Middle frontal gyrus (tissue), 1 donor: Measurements from ENCODE around the gene ASTN2.

Source experiments
- DNase-seq: peaks from one replicate; pipeline ENCODE4 v3.0.0-alpha.2; 2015; ENCODE audit warnings: low spot score; ENCODE audit errors: extremely low spot score

The ASTN2 gene

DNA sequence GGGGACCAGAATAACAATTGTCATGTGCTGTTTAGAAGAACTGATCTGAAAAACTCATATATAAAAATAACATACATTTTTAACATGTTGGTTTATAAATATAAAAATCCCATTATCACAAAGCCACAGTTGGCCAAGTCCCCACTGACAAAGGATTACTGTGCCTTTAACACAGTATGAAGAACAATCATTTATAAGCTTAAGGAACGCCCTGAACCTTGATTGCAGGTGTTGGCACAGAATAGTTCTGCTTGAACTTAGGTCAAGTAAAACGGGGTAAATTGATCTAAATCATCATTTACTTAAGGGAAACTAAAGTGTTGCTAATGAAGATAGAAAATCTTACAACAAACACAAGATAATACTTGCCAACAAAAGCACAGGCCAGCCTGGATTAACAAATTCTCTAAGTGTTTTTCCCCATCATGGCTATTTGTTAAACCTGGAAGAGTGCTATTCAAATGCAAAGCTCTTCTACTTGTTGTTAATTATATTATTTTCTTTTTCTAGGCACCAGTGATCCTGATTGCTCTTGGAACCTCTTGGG lies 46.1 kb downstream of the ASTN2 start:
- DNase-seq, result no peak

GRCh38 chr9:117365438-117365837 lies 49.4 kb downstream of the ASTN2 start:
- no peak for DNase-seq

GRCh38 chr9:117363006-117363405 lies 51.9 kb downstream of the ASTN2 start:
- no peak for DNase-seq

GRCh38 chr9:117359910-117360309 lies 54.9 kb downstream of the ASTN2 start:
- no peak for DNase-seq

GRCh38 chr9:117355542-117355941 lies 59.3 kb downstream of the ASTN2 start:
- no peak for DNase-seq

DNA sequence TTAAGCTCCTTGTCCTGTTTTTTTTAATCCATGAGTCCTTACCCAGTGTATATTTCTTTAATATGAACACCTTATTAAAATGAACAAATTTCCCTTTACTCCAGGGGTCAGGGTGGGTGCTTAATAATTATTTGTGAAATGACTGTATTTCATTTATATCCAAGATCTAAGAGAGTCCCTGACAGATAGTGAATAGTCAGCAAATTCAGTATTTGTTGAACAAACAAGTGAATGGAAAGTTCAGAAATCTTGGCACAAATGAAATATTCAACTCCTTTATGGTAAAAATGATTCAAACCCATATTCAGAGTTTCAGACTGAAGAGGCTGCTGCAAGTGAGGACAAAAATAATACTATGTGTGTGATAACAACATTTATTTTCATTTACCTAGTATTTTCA lies 59.9 kb downstream of the ASTN2 start:
- no peak for DNase-seq

DNA sequence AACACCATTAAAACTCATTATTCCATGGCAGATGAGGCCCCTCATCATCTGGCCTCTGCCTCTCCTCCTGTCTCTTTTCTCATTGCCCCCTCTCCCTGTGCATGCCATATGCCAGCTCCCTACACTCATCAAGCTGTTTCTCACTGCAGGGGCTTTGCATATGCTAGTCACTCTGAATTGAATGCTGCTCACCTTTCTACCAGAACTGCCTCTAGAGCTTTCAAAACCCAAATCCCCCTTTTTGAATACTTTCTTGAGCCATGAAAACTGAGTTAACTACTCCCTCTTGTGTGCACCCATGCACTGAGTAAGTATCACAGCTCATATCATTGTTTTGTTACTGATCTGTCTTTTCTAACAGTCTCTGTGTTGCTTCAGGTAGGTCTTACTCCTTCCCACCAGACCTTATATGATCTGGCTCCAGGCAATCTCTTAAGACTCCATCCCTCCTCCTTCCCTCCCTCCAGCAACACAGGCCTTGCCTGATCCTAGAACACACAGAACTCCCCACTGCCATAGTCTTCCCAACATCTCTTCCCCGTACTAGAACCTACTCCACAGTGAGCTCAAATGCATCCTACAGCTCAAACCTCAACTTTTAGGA lies 60.5 kb downstream of the ASTN2 start:
- DNase-seq, result no peak

- DNase-seq, result no peak
Measured at GRCh38 chr9:117344892-117345660, 69.8 kb downstream of the ASTN2 start.

- DNase-seq, result no peak
Measured at GRCh38 chr9:117343427-117343826, 71.4 kb downstream of the ASTN2 start.

GRCh38 chr9:117341151-117341550 lies 73.7 kb downstream of the ASTN2 start:
- DNase-seq, result no peak

DNA sequence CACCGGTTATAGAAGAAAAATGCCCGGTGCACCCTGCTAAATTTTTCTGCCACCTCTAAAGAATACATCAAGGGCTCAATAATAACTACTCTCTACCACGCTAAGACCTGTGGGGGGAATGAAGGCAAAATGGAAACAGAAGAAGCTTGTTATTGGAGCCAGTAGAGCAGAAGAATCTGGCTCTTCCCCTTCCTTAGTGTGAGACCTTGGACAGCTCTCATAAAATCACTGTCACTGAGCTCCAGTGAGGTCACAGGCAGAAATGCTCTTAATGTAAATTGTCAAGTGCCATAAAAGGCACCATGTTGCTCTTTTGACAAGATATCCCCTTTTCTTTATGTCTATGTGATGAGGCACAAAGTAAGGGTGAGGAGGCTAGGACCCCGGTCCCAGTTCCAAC lies 74.4 kb downstream of the ASTN2 start:
- DNase-seq, result no peak

DNA sequence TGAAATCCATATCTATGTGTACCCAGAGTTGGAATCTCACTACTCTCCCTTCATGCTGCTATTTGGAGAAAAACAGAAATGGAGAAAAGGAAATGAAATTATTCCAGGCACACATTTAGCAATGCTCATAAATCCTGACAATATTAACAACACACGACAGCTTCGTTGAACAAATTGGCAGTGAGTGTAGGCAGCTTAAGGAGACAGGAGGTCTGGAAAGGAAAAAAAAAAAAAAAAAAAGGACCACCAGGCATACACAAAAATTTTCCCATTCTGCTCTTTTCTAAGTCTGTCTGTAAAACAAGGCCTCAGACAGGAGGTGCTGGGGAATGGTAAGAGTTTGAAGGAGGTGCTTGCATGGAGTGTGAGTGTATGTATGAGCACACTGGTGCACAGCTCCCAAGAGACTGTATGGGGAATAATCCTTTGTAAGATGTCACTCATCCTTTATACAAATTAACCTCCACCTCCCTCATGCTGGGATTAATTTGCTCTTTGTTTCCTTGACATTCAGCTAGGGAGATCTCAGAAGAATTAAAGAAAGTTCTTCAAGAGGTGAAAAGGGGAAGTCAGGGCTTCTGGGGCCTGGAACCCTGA lies 78.9 kb downstream of the ASTN2 start:
- DNase-seq, result no peak

DNA sequence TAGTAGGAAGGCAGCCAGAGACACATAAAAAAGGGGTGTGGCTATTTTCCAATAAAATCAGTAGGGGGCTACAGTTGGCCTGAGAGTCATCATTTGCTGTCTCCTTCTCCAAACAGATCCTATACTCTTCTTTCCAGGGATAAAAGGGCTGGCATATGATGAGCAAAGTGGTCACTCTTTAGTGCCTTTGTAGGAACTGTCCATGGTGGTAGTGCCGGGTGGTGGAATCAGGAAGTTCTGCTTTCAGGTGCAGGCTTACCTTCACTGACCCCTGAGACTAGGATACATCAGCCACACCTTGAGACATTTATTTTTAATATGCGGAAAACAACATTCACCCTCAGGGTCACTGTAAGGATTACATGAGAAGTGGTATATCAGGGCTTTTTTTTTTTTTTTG lies 80.8 kb downstream of the ASTN2 start:
- DNase-seq, result no peak

- peak; percentile 9 for DNase-seq
Measured at GRCh38 chr9:117325831-117326230, 89.0 kb downstream of the ASTN2 start.

GRCh38 chr9:117325110-117325731 lies 89.6 kb downstream of the ASTN2 start:
- DNase-seq, result no peak

- DNase-seq, result no peak
Measured at GRCh38 chr9:117323390-117323789, 91.5 kb downstream of the ASTN2 start.

GRCh38 chr9:117317192-117317591 lies 97.7 kb downstream of the ASTN2 start:
- no peak for DNase-seq

- no peak for DNase-seq
Measured at GRCh38 chr9:117315236-117315635, 99.6 kb downstream of the ASTN2 start.

- no peak for DNase-seq
Measured at GRCh38 chr9:117313989-117314388, 100.9 kb downstream of the ASTN2 start.

- DNase-seq, result no peak
Measured at GRCh38 chr9:117307701-117308100, 107.2 kb downstream of the ASTN2 start.

- no peak for DNase-seq
Measured at GRCh38 chr9:117306032-117306431, 108.8 kb downstream of the ASTN2 start.

GRCh38 chr9:117305454-117305853 lies 109.4 kb downstream of the ASTN2 start:
- DNase-seq, result no peak
